ENCODE measurements around the gene DLX5. TPM values are rescaled to one million over a fixed set of nuclear protein-coding genes. Genes with fewer than 3 reads are reported as not detected.

DLX5 gene
- total and polyA plus RNA-seq, 7 experiments from 2014 or later: not detected

Other genes starting within 250 kb of the DLX5 start
- gene DLX6, start 19.3 kb downstream of the DLX5 start, total RNA-seq: not detected
- gene DLX6, start 19.3 kb downstream of the DLX5 start, polyA plus RNA-seq: not detected
- 10 to 100 TPM in 3 of 5 experiments, 1 to 10 TPM in 2; 8.4 to 16.5 (median 14.3) TPM for gene SDHAF3, start 92.9 kb upstream of the DLX5 start, total RNA-seq
- gene SDHAF3, start 92.9 kb upstream of the DLX5 start, polyA plus RNA-seq: 10 to 100 TPM; 42.9 to 67.8 TPM

All from naive thymus-derived CD4-positive, alpha-beta T cell (primary cell).